ENCODE results near the gene SLC6A17. TPM values are rescaled to one million over a fixed set of nuclear protein-coding genes. Genes with fewer than 3 reads are reported as not detected.

Gene SLC6A17
- total and polyA plus RNA-seq, 2 donors (not counting 1 experiment from before 2014, with no cell fraction given), result not detected

- H3K4me1 ChIP-seq (ENCODE audit: control insufficient read depth in 2 of 2, insufficient read depth in 2 of 2, low read length in 2 of 2), result no peaks in the 10 kb centered on the region
- DNase-seq (no peak), ATAC-seq (ENCODE audit: low read depth) (no peak)
- no peak overlapping the region for H2AFZ ChIP-seq (ENCODE audit: insufficient read depth, low read depth, low read length, poor library complexity, severe bottlenecking)
- Mint-ChIP-seq H3K4me3 (no peak overlapping the region), H3K27me3 (peaks cover 18% of the 10 kb centered on the region), H3K4me1 (no peaks in the 10 kb centered on the region), H3K9me3 (ENCODE audit: insufficient read depth) (no peaks in the 10 kb centered on the region), H3K27ac (no peak overlapping the region)
- no peak overlapping the region for H3K4me2 ChIP-seq (replicated peaks; ENCODE audit: low read depth, low read length, poor library complexity, severe bottlenecking)
- TF ChIP-seq EZH2 (IDR thresholded peaks at IDR 0.05; ENCODE audit: borderline replicate concordance, insufficient read depth, low read depth, low read length, poor library complexity, severe bottlenecking), result no peak
- TF ChIP-seq CTCF (IDR thresholded peaks at IDR 0.05), result no peak
- ChIA-PET POLR2A (no interaction called here), CTCF (no interaction called here)
- no peak overlapping the region for H3K9ac ChIP-seq (ENCODE audit: low read length)
- no peaks in the 10 kb centered on the region for H3K36me3 ChIP-seq (replicated peaks in 1 of 2; ENCODE audit: control extremely low read depth in 1 of 2, control insufficient read depth in 1 of 2, extremely low read depth in 1 of 2, insufficient read depth in 2 of 2, low read length in 1 of 2)
- no peak overlapping the region for H3K27ac ChIP-seq (ENCODE audit: low read length in 2 of 2)
- intact Hi-C loops (cut with micrococcal nuclease), result no loop called here
- H3K27me3 ChIP-seq (replicated peaks in 1 of 4; ENCODE audit: control extremely low read depth in 1 of 4, control insufficient read depth in 3 of 4, insufficient read depth in 4 of 4, low read length in 3 of 4), result peaks cover 0 to 6% (median 3%) of the 10 kb centered on the region in 4 experiments
- no peaks in the 10 kb centered on the region for H3K79me2 ChIP-seq (ENCODE audit: control insufficient read depth, insufficient read depth, low read length)
- 91% methylated on average over 10 of the region's 12 CpGs for WGBS (ENCODE audit: insufficient coverage)
- no peaks in the 10 kb centered on the region for H4K20me1 ChIP-seq (ENCODE audit: control insufficient read depth, insufficient read depth, low read length, poor library complexity, severe bottlenecking)
- no peaks in the 10 kb centered on the region for H3K9me3 ChIP-seq (ENCODE audit: control extremely low read depth in 1 of 3, control insufficient read depth in 2 of 3, insufficient read depth in 1 of 3, low read length in 2 of 3)
- H3K4me3 ChIP-seq (ENCODE audit: control extremely low read depth in 1 of 5, extremely low read depth in 1 of 5, insufficient read depth in 1 of 5, low read depth in 2 of 5, low read length in 4 of 5), result no peak overlapping the region
Measured at GRCh38 chr1:110183642-110184167, 33.4 kb downstream of the SLC6A17 start.

- H4K20me1 ChIP-seq (ENCODE audit: control insufficient read depth, insufficient read depth, low read length, poor library complexity, severe bottlenecking), result no peaks in the 10 kb centered on the region
- peaks cover 0 to 11% (median 3%) of the 10 kb centered on the region in 4 experiments for H3K27me3 ChIP-seq (replicated peaks in 1 of 4; ENCODE audit: control extremely low read depth in 1 of 4, control insufficient read depth in 3 of 4, insufficient read depth in 4 of 4, low read length in 3 of 4)
- no peaks in the 10 kb centered on the region for H3K36me3 ChIP-seq (replicated peaks in 1 of 2; ENCODE audit: control extremely low read depth in 1 of 2, control insufficient read depth in 1 of 2, extremely low read depth in 1 of 2, insufficient read depth in 2 of 2, low read length in 1 of 2)
- H3K9me3 ChIP-seq (ENCODE audit: control extremely low read depth in 1 of 3, control insufficient read depth in 2 of 3, insufficient read depth in 1 of 3, low read length in 2 of 3), result no peaks in the 10 kb centered on the region
- H3K27me3 Mint-ChIP-seq, result peaks cover 25% of the 10 kb centered on the region
- H3K27ac Mint-ChIP-seq, result no peak overlapping the region
- no peak overlapping the region for H3K4me3 Mint-ChIP-seq
- H2AFZ ChIP-seq (ENCODE audit: insufficient read depth, low read depth, low read length, poor library complexity, severe bottlenecking), result no peak overlapping the region
- CTCF ChIA-PET, result no interaction called here
- H3K4me1 ChIP-seq (ENCODE audit: control insufficient read depth in 2 of 2, insufficient read depth in 2 of 2, low read length in 2 of 2), result no peaks in the 10 kb centered on the region
- H3K79me2 ChIP-seq (ENCODE audit: control insufficient read depth, insufficient read depth, low read length), result no peaks in the 10 kb centered on the region
- no peak overlapping the region for H3K4me3 ChIP-seq (ENCODE audit: control extremely low read depth in 1 of 5, extremely low read depth in 1 of 5, insufficient read depth in 1 of 5, low read depth in 2 of 5, low read length in 4 of 5)
- H3K4me1 Mint-ChIP-seq, result no peaks in the 10 kb centered on the region
- no peak overlapping the region for H3K27ac ChIP-seq (ENCODE audit: low read length in 2 of 2)
- intact Hi-C loops (cut with micrococcal nuclease), result no loop called here
- ATAC-seq (ENCODE audit: low read depth) (no peak), DNase-seq (no peak)
- 100% methylated on average over 1 of the region's 5 CpGs for WGBS (ENCODE audit: insufficient coverage)
- POLR2A ChIA-PET, result no interaction called here
- H3K9ac ChIP-seq (ENCODE audit: low read length), result no peak overlapping the region
- H3K9me3 Mint-ChIP-seq (ENCODE audit: insufficient read depth), result no peaks in the 10 kb centered on the region
- TF ChIP-seq EZH2 (IDR thresholded peaks at IDR 0.05; ENCODE audit: borderline replicate concordance, insufficient read depth, low read depth, low read length, poor library complexity, severe bottlenecking) (no peak), CTCF (IDR thresholded peaks at IDR 0.05) (no peak)
- H3K4me2 ChIP-seq (replicated peaks; ENCODE audit: low read depth, low read length, poor library complexity, severe bottlenecking), result no peak overlapping the region
Measured at GRCh38 chr1:110184446-110184845, 34.2 kb downstream of the SLC6A17 start.
